ENCODE results near the gene HNRNPUL2.
"Not testable (repeated sequence)": the region's sequence is repeated elsewhere in the genome, so short reads cannot be mapped to it uniquely, and the experiment has no call there.

HNRNPUL2 gene

GRCh38 chr11:62703921-62704320 is 23.3 kb downstream of the HNRNPUL2 start:
- DNase-seq (ENCODE audit: low read depth) = not testable (repeated sequence)

GRCh38 chr11:62702246-62702645 is 25.0 kb downstream of the HNRNPUL2 start:
- no peak for DNase-seq (ENCODE audit: low read depth)

- peak; percentile 59 for DNase-seq (ENCODE audit: low read depth)
Observed at GRCh38 chr11:62694455-62695167, 32.6 kb downstream of the HNRNPUL2 start.

GRCh38 chr11:62693624-62694023 is 33.6 kb downstream of the HNRNPUL2 start:
- not testable (repeated sequence) for DNase-seq (ENCODE audit: low read depth)

- no peak for DNase-seq (ENCODE audit: low read depth)
Observed at GRCh38 chr11:62689421-62690183, 37.7 kb downstream of the HNRNPUL2 start, which contains the start of gene LRRN4CL. Gene LRRN4CL, minus strand, starts transcription at chr11:62689530. Its CDS starts 1,022 bp downstream, at chr11:62688508.

GRCh38 chr11:62688491-62688890 is 38.8 kb downstream of the HNRNPUL2 start:
- DNase-seq (ENCODE audit: low read depth) = no peak

GRCh38 chr11:62687508-62688396 is 39.5 kb downstream of the HNRNPUL2 start:
- DNase-seq (ENCODE audit: low read depth) = no peak

GRCh38 chr11:62682518-62682917 is 44.7 kb downstream of the HNRNPUL2 start:
- DNase-seq (ENCODE audit: low read depth) = no peak

GRCh38 chr11:62680825-62681240 is 46.4 kb downstream of the HNRNPUL2 start:
- no peak for DNase-seq (ENCODE audit: low read depth)

GRCh38 chr11:62678770-62679696 is 48.2 kb downstream of the HNRNPUL2 start, which contains the start of gene UBXN1:
Gene UBXN1, minus strand, starts transcription at chr11:62679073. Its CDS starts 150 bp downstream, at chr11:62678923.
- peak; percentile 83 for DNase-seq (ENCODE audit: low read depth)

GRCh38 chr11:62678433-62678769 is 48.9 kb downstream of the HNRNPUL2 start:
- DNase-seq (ENCODE audit: low read depth) = no peak

GRCh38 chr11:62677714-62678113 is 49.5 kb downstream of the HNRNPUL2 start:
- no peak for DNase-seq (ENCODE audit: low read depth)

GRCh38 chr11:62677156-62677555 is 50.1 kb downstream of the HNRNPUL2 start:
- no peak for DNase-seq (ENCODE audit: low read depth)

- no peak for DNase-seq (ENCODE audit: low read depth)
Observed at GRCh38 chr11:62676698-62677097, 50.6 kb downstream of the HNRNPUL2 start.

- DNase-seq (ENCODE audit: low read depth) = not testable (repeated sequence)
Observed at GRCh38 chr11:62675415-62675814, 51.8 kb downstream of the HNRNPUL2 start.

- no peak for DNase-seq (ENCODE audit: low read depth)
Observed at GRCh38 chr11:62673196-62673525, 54.1 kb downstream of the HNRNPUL2 start.

GRCh38 chr11:62671608-62672389 is 55.5 kb downstream of the HNRNPUL2 start, which contains the start of the genes LBHD1 and UQCC3:
Gene LBHD1, minus strand, starts transcription at chr11:62672267. Its CDS starts 2,236 bp downstream, at chr11:62670031.
Gene UQCC3, plus strand, starts transcription at chr11:62671673. Its CDS starts 73 bp downstream, at chr11:62671746.
- DNase-seq (ENCODE audit: low read depth) = peak; percentile 65

GRCh38 chr11:62671236-62671607 is 56.0 kb downstream of the HNRNPUL2 start:
- no peak for DNase-seq (ENCODE audit: low read depth)

- no peak for DNase-seq (ENCODE audit: low read depth)
Observed at GRCh38 chr11:62669420-62670161, 57.7 kb downstream of the HNRNPUL2 start.
